Testis (tissue), 3 donors: ENCODE data around the gene LRP2BP. TPM values are rescaled to one million over a fixed set of nuclear protein-coding genes. Genes with fewer than 3 reads are reported as not detected.

Experiments used
- DNase-seq: peaks from one replicate; pipeline ENCODE4 v3.0.0-alpha.2; 2019
- H3K27ac ChIP-seq, 2 donors: fragments of 200-600 bp; sonication (generic); one replicate each; pipeline ENCODE4 v1.5.1; 2019
- H3K27me3 ChIP-seq: fragments of 200-600 bp; sonication (generic); one replicate; pipeline ENCODE4 v1.5.1; 2019
- H3K36me3 ChIP-seq: fragments of 200-600 bp; sonication (generic); one replicate; pipeline ENCODE4 v1.5.1; 2017; ENCODE audit warnings: low read depth; ENCODE audit errors: missing control alignments
- H3K4me1 ChIP-seq: fragments of 200-600 bp; sonication (generic); one replicate; pipeline ENCODE4 v1.5.1; 2019
- H3K4me3 ChIP-seq, 2 donors: fragments of 200-600 bp; sonication (generic); one replicate each; pipeline ENCODE4 v1.5.1; 2017 to 2019
- H3K9me3 ChIP-seq: fragments of 200-600 bp; sonication (generic); one replicate; pipeline ENCODE4 v1.5.1; 2017
- CTCF ChIP-seq, 3 experiments: fragments of 450-650 bp in 2 of 3; fragments of 200-600 bp in 1 of 3; sonication (generic) in 1 of 3; IDR thresholded peaks; one replicate each; pipeline ENCODE4 v1.5.1; 2016 to 2019; ENCODE audit warnings: antibody characterized with exemption in 3 of 3, mild to moderate bottlenecking in 2 of 3, moderate library complexity in 1 of 3
- POLR2A ChIP-seq: fragments of 450-650 bp; IDR thresholded peaks from one replicate; pipeline ENCODE4 v1.6.1; 2017; ENCODE audit warnings: antibody characterized with exemption, mild to moderate bottlenecking, moderate library complexity
- WGBS, 2 donors: methylation state at CpG; one replicate each; pipeline ENCODE4 v1.1.5; 2018; 5-methylcytosine and 5-hydroxymethylcytosine counted together
- intact Hi-C: fragments of 100-400 bp; cut with DNase I; formaldehyde crosslinking; loops from one replicate; pipeline ENCODE4 v1.15.1; 2023; ENCODE audit warnings: low total_unique reads
- polyA plus RNA-seq: library from polyadenylated mRNA; stranded (reverse); fragments of 350-450 nt; fragmentation: Illumina TruSeq; extraction: RNeasy Lipid Tissue Mini Kit (QIAGEN cat#74804); gene quantifications from one replicate; pipeline ENCODE4 v1.2.3, GENCODE V29; 2014; ENCODE audit warnings: low read depth, low replicate concordance; ENCODE audit not compliant: insufficient read depth
- total RNA-seq, 2 donors: library from RNA; depleted of rRNA; stranded (reverse); fragments of >200 nt; gene quantifications; one replicate each; pipeline ENCODE4 v1.2.3, GENCODE V29; 2016

LRP2BP gene
- total and polyA plus RNA-seq, 3 donors from 2014 or later, result 7.5 to 49.5 (median 11.9) TPM

GRCh38 chr4:185378264-185378663, 17.5 kb downstream of the LRP2BP start:
- H3K4me1 ChIP-seq, result no peaks in the 10 kb centered on the region

GRCh38 chr4:185374573-185374972, 21.2 kb downstream of the LRP2BP start:
- no peaks in the 10 kb centered on the region for H3K9me3 ChIP-seq

More at GRCh38 chr4:185378264-185378663, 17.5 kb downstream of the LRP2BP start:
- Histone ChIP-seq H3K4me3 (no peak overlapping the region), H3K27ac (no peak overlapping the region), H3K9me3 (no peaks in the 10 kb centered on the region), H3K36me3 (no peaks in the 10 kb centered on the region), H3K27me3 (no peaks in the 10 kb centered on the region)
- 60 to 68% methylated on average over 6 of the region's 6 CpGs for WGBS, 2 donors
- TF ChIP-seq CTCF (IDR thresholded peaks at IDR 0.05), result no peak
- TF ChIP-seq POLR2A, result no peak
- intact Hi-C loops, result no loop called here
- no peak for DNase-seq

GRCh38 chr4:185374027-185374426, 21.7 kb downstream of the LRP2BP start:
- TF ChIP-seq POLR2A (no peak), CTCF (IDR thresholded peaks at IDR 0.05) (no peak)
- intact Hi-C loops, result no loop called here
- Histone ChIP-seq H3K27me3 (no peaks in the 10 kb centered on the region), H3K27ac (no peak overlapping the region), H3K9me3 (no peaks in the 10 kb centered on the region), H3K4me1 (no peaks in the 10 kb centered on the region), H3K4me3 (no peak overlapping the region), H3K36me3 (no peaks in the 10 kb centered on the region)
- no peak for DNase-seq
- WGBS, 2 donors, result 80 to 89% methylated on average over 7 of the region's 7 CpGs

More at GRCh38 chr4:185374573-185374972, 21.2 kb downstream of the LRP2BP start:
- Histone ChIP-seq H3K4me3 (no peak overlapping the region), H3K27me3 (no peaks in the 10 kb centered on the region), H3K36me3 (no peaks in the 10 kb centered on the region), H3K4me1 (no peaks in the 10 kb centered on the region), H3K27ac (no peak overlapping the region)
- intact Hi-C loops, result no loop called here
- DNase-seq, result no peak
- no peak for TF ChIP-seq POLR2A
- TF ChIP-seq CTCF (IDR thresholded peaks at IDR 0.05), result no peak
- WGBS, 2 donors, result 74 to 87% methylated on average over 6 of the region's 6 CpGs

GRCh38 chr4:185371702-185372101, 24.0 kb downstream of the LRP2BP start:
- no peaks in the 10 kb centered on the region for H3K27me3 ChIP-seq
- H3K4me1 ChIP-seq, result no peaks in the 10 kb centered on the region
- no peak for DNase-seq
- H3K4me3 ChIP-seq, result no peak overlapping the region
- no peaks in the 10 kb centered on the region for H3K9me3 ChIP-seq
- intact Hi-C loops, result no loop called here
- WGBS, 2 donors, result 92 to 94% methylated on average over 11 of the region's 11 CpGs
- TF ChIP-seq CTCF (IDR thresholded peaks at IDR 0.05) (no peak), POLR2A (no peak)
- H3K36me3 ChIP-seq, result no peaks in the 10 kb centered on the region
- H3K27ac ChIP-seq, result no peak overlapping the region

GRCh38 chr4:185370268-185370949, 25.3 kb downstream of the LRP2BP start:
- no peak for DNase-seq
- no peaks in the 10 kb centered on the region for H3K27me3 ChIP-seq
- WGBS, 2 donors, result 94 to 95% methylated on average over 11 of the region's 11 CpGs
- H3K36me3 ChIP-seq, result no peaks in the 10 kb centered on the region
- no peak overlapping the region for H3K27ac ChIP-seq
- no peak overlapping the region for H3K4me3 ChIP-seq
- TF ChIP-seq POLR2A, result no peak
- TF ChIP-seq CTCF (IDR thresholded peaks at IDR 0.05), result no peak
- H3K4me1 ChIP-seq, result no peaks in the 10 kb centered on the region
- H3K9me3 ChIP-seq, result no peaks in the 10 kb centered on the region
- intact Hi-C loops, result no loop called here
